EH (cell line): Measurements from ENCODE around the gene INCENP.
"Not testable (repeated sequence)": the region's sequence is repeated elsewhere in the genome, so short reads cannot be mapped to it uniquely, and the experiment has no call there.

Source experiments
- DNase-seq: peaks from one replicate; pipeline ENCODE4 v3.0.0-alpha.2; 2015; ENCODE audit warnings: low read depth

Gene INCENP

DNA sequence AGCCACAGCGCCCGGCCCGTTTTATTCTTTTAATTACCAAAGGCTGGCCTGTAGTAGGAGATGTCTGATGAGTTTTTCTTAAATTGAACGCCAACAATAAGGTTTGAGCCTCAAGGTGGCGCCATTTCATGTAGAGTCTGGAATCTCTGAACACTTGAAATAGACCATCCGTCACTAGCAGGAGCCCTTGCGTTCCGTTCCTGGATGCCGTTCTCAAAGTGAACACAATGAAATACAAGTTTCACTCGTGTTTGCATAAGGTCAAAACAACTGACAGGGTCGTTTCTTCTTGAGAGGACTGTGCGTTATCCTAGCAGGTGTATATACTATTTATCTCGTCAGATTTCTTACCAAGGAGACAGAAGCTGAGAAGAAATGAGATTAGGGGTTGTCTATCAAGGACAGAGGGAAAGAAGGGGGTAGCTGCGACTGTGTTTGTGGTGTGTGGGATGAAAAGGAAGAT lies 47.5 kb downstream of the INCENP start:
- DNase-seq: peak; percentile 68

DNA sequence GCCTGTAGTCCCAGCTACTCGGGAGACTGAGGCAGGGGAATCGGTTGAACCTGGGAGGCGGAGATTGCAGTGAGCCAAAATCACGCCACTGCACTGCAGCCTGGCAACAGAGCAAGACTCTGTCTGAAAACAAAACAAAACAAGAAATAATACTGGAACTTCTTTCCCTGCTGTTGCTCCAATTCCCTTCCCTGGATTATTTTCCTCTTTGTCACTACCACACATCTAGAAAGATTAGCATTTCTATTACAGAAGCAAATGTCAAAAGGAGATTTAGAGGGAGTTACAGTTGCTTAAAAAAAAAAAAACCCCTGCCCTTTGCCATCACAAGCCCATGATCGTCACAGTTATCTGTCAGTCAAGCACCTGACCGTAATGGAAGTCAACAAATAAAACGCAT lies 48.5 kb downstream of the INCENP start:
- no peak for DNase-seq

DNA sequence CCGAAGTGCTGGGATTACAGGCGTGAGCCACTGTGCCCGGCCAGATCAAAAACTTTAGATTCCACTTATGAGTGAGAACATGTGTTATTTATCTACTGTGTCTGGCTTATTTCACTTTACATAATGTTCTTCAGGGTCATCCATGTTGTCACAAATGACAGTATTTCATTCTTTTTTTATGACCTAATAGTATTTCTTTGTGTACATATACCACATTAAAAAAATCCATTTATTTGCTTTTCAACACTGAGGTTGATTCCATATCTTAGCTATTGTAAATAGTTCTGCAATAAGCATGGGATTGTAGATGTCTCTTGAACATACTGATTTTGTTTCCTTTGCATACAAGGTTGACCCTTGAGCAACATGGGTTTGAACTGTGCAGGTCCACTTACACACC lies 53.0 kb downstream of the INCENP start:
- no peak for DNase-seq

DNA sequence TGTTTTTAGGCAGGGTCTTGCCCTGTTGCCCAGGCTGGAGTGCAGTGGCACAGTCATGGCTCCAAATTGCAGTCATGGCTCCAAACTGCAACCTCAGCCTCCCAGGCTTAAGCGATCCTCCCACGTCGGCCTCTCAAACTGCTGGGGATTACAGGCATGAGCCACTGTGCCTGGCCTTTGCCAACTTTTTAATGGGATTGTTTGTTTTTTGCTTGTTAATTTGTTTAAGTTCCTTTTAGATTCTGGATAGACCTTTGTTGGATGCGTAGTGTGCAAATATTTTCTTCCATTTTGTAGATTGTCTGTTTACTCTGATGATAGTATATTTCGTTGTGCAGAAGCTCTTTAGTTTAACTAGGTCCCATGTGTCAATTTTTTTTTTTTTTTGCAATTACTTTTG lies 56.2 kb downstream of the INCENP start:
- no peak for DNase-seq

DNA sequence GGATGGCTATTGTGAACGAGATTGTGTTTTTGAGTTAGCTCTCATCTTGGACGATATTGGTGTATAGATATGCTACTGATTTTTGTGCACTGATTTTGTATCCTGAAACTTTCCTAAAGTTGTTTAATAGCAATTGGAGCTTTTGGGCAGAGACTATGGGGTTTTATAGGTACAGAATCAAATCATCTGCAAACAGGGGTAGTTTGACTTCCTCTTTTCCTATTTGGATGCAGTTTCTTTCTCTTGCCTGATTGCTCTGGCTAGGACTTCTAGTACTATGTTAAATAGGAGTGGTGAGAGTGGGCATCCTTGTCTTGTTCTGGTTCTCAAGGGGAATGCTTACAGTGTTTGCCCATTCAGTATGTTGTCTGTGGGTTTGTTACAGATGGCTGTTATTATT lies 57.3 kb downstream of the INCENP start:
- no peak for DNase-seq

DNA sequence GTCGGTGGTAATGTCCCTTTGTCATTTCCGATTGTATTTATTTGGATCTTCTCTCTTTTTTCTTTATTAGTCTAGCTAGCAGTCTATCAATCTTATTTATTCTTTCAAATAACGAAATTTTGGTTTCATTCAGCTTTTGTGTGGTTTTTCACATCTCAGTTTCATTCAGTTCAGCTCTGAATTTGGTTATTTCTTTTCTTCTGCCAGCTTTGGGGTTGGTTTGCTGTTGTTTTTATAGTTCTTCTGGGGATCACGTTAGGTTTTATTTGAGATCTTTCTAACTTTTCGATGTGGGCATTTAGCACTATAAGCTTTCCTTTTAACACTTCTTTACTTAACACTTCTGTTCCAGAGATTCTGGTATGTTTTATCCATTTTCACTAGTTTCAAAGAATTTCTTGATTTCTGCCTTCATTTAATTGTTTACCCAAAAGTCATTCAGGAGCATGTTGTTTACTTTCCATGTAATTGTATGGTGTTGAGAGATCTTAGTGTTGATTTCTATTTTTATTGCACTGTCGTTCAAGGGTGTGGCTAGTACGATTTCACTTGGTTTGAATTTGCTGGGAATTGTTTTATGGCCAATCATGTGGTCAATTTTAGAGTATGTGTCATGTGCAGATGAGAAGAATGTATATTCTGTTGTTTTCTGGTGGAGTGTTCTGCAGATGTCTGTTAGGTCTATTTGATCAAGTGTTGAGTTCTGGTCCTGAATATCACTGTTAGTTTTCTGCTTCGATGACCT lies 58.5 kb downstream of the INCENP start:
- DNase-seq: no peak

DNA sequence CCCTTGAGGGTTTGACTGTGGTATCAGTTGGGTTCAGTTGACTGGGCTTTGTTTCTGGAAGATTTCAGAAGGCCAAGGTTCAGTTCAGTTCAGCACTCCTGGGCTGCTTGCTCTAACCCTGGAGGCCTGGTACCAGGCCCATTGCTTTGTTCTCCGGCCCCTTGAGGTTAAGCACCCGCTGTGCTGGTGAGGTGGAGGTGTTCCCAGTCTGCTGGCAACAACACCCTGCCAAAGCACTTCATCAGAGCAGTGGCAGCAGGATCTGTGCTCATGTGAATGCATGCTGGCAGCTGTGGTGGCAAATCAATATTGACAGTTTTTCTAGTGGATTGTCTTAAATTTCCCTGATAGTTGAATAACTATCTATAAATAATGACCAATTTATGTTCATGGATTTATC lies 62.4 kb downstream of the INCENP start:
- DNase-seq: no peak

DNA sequence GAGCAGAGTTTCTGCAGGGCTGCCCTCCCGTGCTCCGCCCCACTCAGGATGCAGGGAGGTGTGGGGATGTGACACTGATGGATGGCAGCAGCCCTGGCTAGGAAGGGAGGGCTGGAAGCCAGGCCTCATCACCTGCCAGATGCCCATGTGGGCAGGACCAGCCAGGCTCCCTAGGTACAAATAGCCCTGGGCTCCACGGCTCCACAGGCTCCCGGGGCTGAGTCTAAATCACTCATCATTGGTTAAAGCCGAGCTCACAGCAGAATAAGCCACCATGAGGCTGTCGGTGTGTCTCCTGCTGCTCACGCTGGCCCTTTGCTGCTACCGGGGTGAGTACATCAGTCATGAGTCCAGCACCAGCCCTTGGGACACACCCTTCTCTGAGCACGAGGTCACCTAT lies 66.2 kb downstream of the INCENP start, which contains the start of gene SCGB1D1:
Gene SCGB1D1, plus strand, starts transcription at position 206 of the 400 bp plus-strand sequence. Its CDS starts 69 bp downstream, at position 275.
- DNase-seq: no peak

DNA sequence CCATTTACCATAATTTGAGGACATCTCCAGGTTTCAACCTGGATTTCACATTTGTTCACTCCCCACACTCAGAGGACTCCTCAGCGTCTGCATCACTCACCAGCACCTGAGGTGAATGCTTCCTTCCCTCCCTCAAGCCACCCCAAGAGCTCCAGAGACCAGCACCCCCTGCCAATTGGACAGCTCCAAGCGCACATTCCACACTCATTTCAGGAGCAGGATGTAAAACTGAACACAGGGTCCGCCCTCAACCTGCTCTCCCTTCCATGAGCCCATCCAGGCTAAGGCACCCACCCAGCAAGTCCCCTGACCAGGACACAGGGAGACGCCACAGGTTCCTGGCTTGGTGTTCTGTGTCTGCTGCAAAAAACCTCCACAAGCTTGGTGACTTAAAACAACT lies 70.1 kb downstream of the INCENP start:
- DNase-seq: peak; percentile 26

DNA sequence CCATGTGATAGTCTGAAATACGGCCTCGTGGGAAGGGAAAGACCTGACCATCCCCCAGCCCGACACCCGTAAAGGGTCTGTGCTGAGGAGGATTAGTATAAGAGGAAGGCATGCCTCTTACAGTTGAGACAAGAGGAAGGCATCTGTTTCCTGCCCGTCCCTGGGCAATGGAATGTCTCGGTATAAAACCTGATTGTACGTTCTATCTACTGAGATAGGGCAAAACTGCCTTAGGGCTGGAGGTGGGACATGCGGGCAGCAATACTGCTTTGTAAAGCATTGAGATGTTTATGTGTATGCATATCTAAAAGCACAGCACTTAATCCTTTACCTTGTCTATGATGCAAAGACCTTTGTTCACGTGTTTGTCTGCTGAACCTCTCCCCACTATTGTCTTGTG lies 71.2 kb downstream of the INCENP start:
- not testable (repeated sequence) for DNase-seq

DNA sequence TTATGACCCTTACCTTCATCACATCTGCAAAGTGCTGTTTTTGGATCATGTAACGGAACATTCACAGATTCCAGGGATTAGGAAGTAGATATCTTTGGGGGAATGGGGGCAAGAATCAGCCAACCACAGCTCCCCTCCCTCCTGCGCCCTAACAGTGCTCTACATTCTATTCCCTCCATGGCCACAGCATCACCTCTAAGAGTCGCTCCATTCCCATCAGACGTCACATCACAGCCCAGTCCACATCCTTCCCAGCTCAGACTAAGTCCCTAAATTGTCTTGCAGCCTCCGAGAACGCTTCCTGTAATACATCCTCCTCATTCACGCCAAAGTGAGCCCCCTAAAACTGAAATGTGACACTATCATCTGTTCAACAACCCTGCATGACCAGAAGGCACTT lies 72.1 kb downstream of the INCENP start:
- DNase-seq: no peak

DNA sequence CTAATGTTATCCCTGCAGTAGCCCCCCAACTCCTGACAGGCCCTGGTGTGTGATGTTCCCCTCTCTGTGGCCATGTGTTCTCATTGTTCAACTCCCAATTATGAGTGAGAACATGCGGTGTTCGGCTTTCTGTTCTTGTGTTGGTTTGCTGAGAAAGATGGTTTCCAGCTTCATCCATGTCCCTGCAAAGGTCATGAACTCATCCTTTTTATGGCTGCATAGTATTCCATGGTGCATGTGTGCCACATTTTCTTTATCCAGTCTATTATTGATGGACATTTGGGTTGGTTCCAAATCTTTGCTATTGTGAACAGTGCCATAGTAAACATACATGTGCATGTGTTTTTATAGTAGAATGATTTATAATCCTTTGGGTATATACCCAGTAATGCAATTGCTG lies 73.6 kb downstream of the INCENP start:
- DNase-seq: not testable (repeated sequence)

DNA sequence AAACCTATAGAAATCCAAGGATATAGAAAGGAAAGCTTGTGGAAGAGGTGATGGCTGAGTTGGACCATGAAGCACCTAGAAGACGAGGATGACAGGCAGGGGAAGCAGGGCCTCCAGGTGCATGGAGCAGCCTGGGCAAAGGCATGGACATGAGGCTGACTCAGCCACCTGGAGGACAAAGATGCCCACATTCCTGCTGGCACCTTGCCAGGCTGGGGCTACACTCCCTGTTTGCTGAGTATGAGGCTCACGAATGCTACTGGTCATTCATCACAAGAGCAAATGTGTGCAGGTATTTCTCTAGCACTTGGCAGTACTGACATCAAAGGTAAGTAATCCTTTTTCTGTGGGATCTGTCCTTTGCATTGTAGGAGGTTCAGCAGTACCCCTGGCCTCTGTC lies 77.6 kb downstream of the INCENP start:
- no peak for DNase-seq
